RKO (cell line): Measurements from ENCODE around the gene GRK5.
A peak's percentile ranks its signal among the peaks of the same experiment; 100 is the strongest.

Source experiments
- DNase-seq: peaks from one replicate; pipeline ENCODE4 v3.0.0-alpha.2; 2016; ENCODE audit warnings: low spot score

GRK5 gene

GRCh38 chr10:119297207-119297968, 90.0 kb downstream of the GRK5 start:
- DNase-seq = no peak

- DNase-seq = no peak
These were observed 91.4 kb downstream of the GRK5 start for GRCh38 chr10:119298810-119299209.

GRCh38 chr10:119299531-119299930, 92.2 kb downstream of the GRK5 start:
- DNase-seq = no peak

- DNase-seq = no peak
These were observed 94.0 kb downstream of the GRK5 start for GRCh38 chr10:119301397-119301796.

GRCh38 chr10:119302172-119302571, 94.8 kb downstream of the GRK5 start:
- no peak for DNase-seq

GRCh38 chr10:119302591-119303253, 95.4 kb downstream of the GRK5 start:
- DNase-seq = no peak

- DNase-seq = no peak
These were observed 96.5 kb downstream of the GRK5 start for GRCh38 chr10:119303886-119304285.

GRCh38 chr10:119304541-119304940, 97.2 kb downstream of the GRK5 start:
- no peak for DNase-seq

GRCh38 chr10:119305860-119306513, 98.6 kb downstream of the GRK5 start:
- peak; percentile 98 for DNase-seq

GRCh38 chr10:119306514-119306951, 99.2 kb downstream of the GRK5 start:
- DNase-seq = peak; percentile 38

- peak; percentile 46 for DNase-seq
These were observed 99.6 kb downstream of the GRK5 start for GRCh38 chr10:119306986-119307392.

- DNase-seq = no peak
These were observed 100.7 kb downstream of the GRK5 start for GRCh38 chr10:119308089-119308488.

GRCh38 chr10:119308551-119309422, 101.4 kb downstream of the GRK5 start:
- no peak for DNase-seq

GRCh38 chr10:119309423-119309770, 102.0 kb downstream of the GRK5 start:
- DNase-seq = no peak

GRCh38 chr10:119310806-119311205, 103.4 kb downstream of the GRK5 start:
- no peak for DNase-seq

- no peak for DNase-seq
These were observed 104.9 kb downstream of the GRK5 start for GRCh38 chr10:119312241-119312640.

GRCh38 chr10:119313024-119313423, 105.7 kb downstream of the GRK5 start:
- no peak for DNase-seq

- no peak for DNase-seq
These were observed 106.3 kb downstream of the GRK5 start for GRCh38 chr10:119313644-119314043.

GRCh38 chr10:119314061-119314460, 106.7 kb downstream of the GRK5 start:
- no peak for DNase-seq

- no peak for DNase-seq
These were observed 107.1 kb downstream of the GRK5 start for GRCh38 chr10:119314486-119314885.

GRCh38 chr10:119315128-119316001, 108.0 kb downstream of the GRK5 start:
- DNase-seq = peak; percentile 92
